Neural progenitor cell (in vitro differentiated cells): Measurements from ENCODE around the gene AGAP6.
"Not testable (repeated sequence)": the region's sequence is repeated elsewhere in the genome, so short reads cannot be mapped to it uniquely, and the experiment has no call there.

Experiments used
- CTCF ChIP-seq: fragments of 200-600 bp; sonication (generic); IDR thresholded peaks from 2 replicates; pipeline ENCODE4 v1.5.1; 2017; ENCODE audit warnings: antibody characterized with exemption, mild to moderate bottlenecking
- EZH2 ChIP-seq: fragments of 200-600 bp; sonication (generic); IDR thresholded peaks from 2 replicates; pipeline ENCODE4 v1.6.1; 2017; ENCODE audit warnings: antibody characterized with exemption, mild to moderate bottlenecking, moderate library complexity

GRCh38 chr10:50052778-50053376, 64.7 kb downstream of the AGAP6 start:
- TF ChIP-seq CTCF, EZH2: not testable (repeated sequence)
